Gastroesophageal sphincter (tissue), 3 donors: ENCODE results near the gene TAF11.

ENCODE experiments used
- EP300 ChIP-seq: sonication (generic); formaldehyde crosslinking; IDR thresholded peaks from one replicate; pipeline ENCODE4 v1.6.1; 2017; ENCODE audit warnings: antibody characterized with exemption, mild to moderate bottlenecking
- POLR2A ChIP-seq, 2 donors: fragments of 450-650 bp; IDR thresholded peaks; one replicate each; pipeline ENCODE4 v1.6.1; 2017; ENCODE audit warnings: antibody characterized with exemption in 2 of 2, mild to moderate bottlenecking in 2 of 2, moderate library complexity in 1 of 2
- POLR2AphosphoS5 ChIP-seq: sonication (generic); formaldehyde crosslinking; IDR thresholded peaks from one replicate; pipeline ENCODE4 v1.6.1; 2017; ENCODE audit warnings: antibody characterized with exemption
- TF ChIP-seq, protein P1 (sequence below), 4 experiments: fragments of 200-600 bp in 2 of 4; fragments of 450-650 bp in 2 of 4; sonication (generic) in 1 of 4; IDR thresholded peaks; one replicate each; pipeline ENCODE4 v1.5.1; 2017 to 2019; ENCODE audit warnings: antibody characterized with exemption in 4 of 4, mild to moderate bottlenecking in 2 of 4, moderate library complexity in 2 of 4

DNA sequence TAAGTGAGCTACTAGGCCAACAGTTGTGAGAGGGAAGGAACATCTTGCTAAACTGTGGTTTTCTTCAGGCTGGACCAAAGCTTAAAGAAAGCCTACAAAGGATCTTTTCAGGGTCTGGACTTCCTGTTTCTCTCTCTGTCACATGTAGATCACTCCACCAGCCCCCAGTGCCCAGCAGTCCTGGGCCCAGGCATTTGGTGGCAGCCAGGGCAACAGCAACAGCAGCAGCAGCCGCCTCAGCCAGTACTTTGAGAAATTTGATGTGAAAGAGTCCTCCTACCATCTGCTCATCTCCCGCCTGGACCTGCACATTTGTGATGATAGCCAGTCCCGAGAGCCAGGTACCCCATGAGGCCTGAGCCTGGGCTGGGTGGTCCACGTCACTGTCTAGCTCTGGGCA lies 51.8 kb downstream of the TAF11 start:
- TF ChIP-seq, protein P1, sequence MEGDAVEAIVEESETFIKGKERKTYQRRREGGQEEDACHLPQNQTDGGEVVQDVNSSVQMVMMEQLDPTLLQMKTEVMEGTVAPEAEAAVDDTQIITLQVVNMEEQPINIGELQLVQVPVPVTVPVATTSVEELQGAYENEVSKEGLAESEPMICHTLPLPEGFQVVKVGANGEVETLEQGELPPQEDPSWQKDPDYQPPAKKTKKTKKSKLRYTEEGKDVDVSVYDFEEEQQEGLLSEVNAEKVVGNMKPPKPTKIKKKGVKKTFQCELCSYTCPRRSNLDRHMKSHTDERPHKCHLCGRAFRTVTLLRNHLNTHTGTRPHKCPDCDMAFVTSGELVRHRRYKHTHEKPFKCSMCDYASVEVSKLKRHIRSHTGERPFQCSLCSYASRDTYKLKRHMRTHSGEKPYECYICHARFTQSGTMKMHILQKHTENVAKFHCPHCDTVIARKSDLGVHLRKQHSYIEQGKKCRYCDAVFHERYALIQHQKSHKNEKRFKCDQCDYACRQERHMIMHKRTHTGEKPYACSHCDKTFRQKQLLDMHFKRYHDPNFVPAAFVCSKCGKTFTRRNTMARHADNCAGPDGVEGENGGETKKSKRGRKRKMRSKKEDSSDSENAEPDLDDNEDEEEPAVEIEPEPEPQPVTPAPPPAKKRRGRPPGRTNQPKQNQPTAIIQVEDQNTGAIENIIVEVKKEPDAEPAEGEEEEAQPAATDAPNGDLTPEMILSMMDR (IDR thresholded peaks at IDR 0.05), result no peak
- no peak for TF ChIP-seq POLR2A (IDR thresholded peaks at IDR 0.05)
- no peak for TF ChIP-seq POLR2AphosphoS5
- no peak for TF ChIP-seq EP300
